Measurements from ENCODE around the gene PLCB4.

PLCB4 gene

GRCh38 chr20:9109566-9109965, 40.7 kb downstream of the PLCB4 start:
- no peak for DNase-seq

- DNase-seq, result no peak
Measured at GRCh38 chr20:9110365-9110764, 41.5 kb downstream of the PLCB4 start.

GRCh38 chr20:9110916-9111432, 42.1 kb downstream of the PLCB4 start:
- DNase-seq, result no peak

- DNase-seq, result no peak
Measured at GRCh38 chr20:9112541-9113515, 43.9 kb downstream of the PLCB4 start.

- no peak for DNase-seq
Measured at GRCh38 chr20:9114709-9115108, 45.8 kb downstream of the PLCB4 start.

GRCh38 chr20:9117548-9117947, 48.7 kb downstream of the PLCB4 start:
- no peak for DNase-seq

- no peak for DNase-seq
Measured at GRCh38 chr20:9119776-9120175, 50.9 kb downstream of the PLCB4 start.

- DNase-seq, result no peak
Measured at GRCh38 chr20:9121211-9121610, 52.3 kb downstream of the PLCB4 start.

- DNase-seq, result no peak
Measured at GRCh38 chr20:9122571-9122970, 53.7 kb downstream of the PLCB4 start.

- no peak for DNase-seq
Measured at GRCh38 chr20:9126527-9126926, 57.6 kb downstream of the PLCB4 start.

GRCh38 chr20:9128568-9128967, 59.7 kb downstream of the PLCB4 start:
- DNase-seq, result no peak

GRCh38 chr20:9129756-9130155, 60.9 kb downstream of the PLCB4 start:
- DNase-seq, result no peak

- no peak for DNase-seq
Measured at GRCh38 chr20:9130521-9130920, 61.6 kb downstream of the PLCB4 start.

GRCh38 chr20:9131841-9132240, 63.0 kb downstream of the PLCB4 start:
- DNase-seq, result no peak

GRCh38 chr20:9134346-9134745, 65.5 kb downstream of the PLCB4 start:
- no peak for DNase-seq

GRCh38 chr20:9136114-9136513, 67.2 kb downstream of the PLCB4 start:
- DNase-seq, result no peak

GRCh38 chr20:9137001-9137400, 68.1 kb downstream of the PLCB4 start:
- DNase-seq, result no peak

GRCh38 chr20:9139106-9139833, 70.4 kb downstream of the PLCB4 start:
- no peak for DNase-seq

- DNase-seq, result no peak
Measured at GRCh38 chr20:9140162-9140760, 71.4 kb downstream of the PLCB4 start.

GRCh38 chr20:9141070-9141469, 72.2 kb downstream of the PLCB4 start:
- DNase-seq, result no peak

GRCh38 chr20:9141921-9142320, 73.0 kb downstream of the PLCB4 start:
- no peak for DNase-seq

GRCh38 chr20:9142809-9143208, 73.9 kb downstream of the PLCB4 start:
- no peak for DNase-seq

GRCh38 chr20:9143926-9144325, 75.0 kb downstream of the PLCB4 start:
- DNase-seq, result no peak

All from activated CD4-positive, alpha-beta T cell treated with anti-CD3 and anti-CD28 coated beads, Interleukin-10, Interleukin-2, amounts not matched to agents 100 ng/mL and 50 ng/mL, durations not matched to agents 16 hours and 8 hours (primary cell).